ENCODE results near the gene SH2D4B.

Gene SH2D4B

GRCh38 chr10:80535671-80536360, 1.9 kb upstream of the SH2D4B start:
- peak; percentile 86 for DNase-seq (ENCODE audit: low spot score)
- ChIA-PET CTCF (interaction anchor here (0.7 kb wide), 1 partner anchor 124 kb away, joined by 3 read pairs; no protein-coding TSS in a partner anchor), POLR2A (ENCODE audit: low non-redundant PET) (no interaction called here)
- peak overlapping the region; percentile 60 for H3K27ac ChIP-seq
- peak; percentile 85 for TF ChIP-seq CTCF (conservative IDR thresholded peaks at IDR 0.05; ENCODE audit: low read depth)

DNA sequence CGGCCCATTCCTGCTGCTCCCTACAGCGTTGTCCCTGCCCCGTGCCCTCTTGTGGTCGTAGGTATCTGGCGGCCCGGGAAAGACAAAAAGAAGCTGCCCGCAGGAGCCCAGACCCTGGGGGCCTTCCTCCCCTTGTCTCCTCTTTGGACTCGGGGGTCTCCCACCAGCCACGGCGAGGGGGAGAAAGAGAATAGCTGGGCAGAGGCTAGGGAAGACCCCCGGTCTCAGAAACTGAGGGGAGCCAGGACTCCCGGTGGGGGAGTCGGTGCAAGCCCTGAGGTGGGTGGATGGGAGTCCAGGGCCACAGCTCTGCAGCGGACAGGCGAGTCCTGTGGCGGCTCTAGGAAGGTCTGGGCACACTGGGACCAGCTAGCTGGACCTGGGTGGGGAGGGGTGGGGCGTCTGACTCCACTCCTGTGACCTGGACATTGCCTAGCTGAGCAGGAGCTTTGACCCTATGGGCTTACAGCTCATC, 1.3 kb upstream of the SH2D4B start:
- CTCF ChIA-PET, result interaction anchor here (0.7 to 1.2 kb wide), 2 partner anchors 92 to 123 kb away, joined by 3 to 4 read pairs; no protein-coding TSS in a partner anchor
- peak overlapping the region; percentile 60 for H3K27ac ChIP-seq
- no peak for DNase-seq (ENCODE audit: low spot score)
- no peak for TF ChIP-seq CTCF (conservative IDR thresholded peaks at IDR 0.05; ENCODE audit: low read depth)
- POLR2A ChIA-PET (ENCODE audit: low non-redundant PET), result no interaction called here

DNA sequence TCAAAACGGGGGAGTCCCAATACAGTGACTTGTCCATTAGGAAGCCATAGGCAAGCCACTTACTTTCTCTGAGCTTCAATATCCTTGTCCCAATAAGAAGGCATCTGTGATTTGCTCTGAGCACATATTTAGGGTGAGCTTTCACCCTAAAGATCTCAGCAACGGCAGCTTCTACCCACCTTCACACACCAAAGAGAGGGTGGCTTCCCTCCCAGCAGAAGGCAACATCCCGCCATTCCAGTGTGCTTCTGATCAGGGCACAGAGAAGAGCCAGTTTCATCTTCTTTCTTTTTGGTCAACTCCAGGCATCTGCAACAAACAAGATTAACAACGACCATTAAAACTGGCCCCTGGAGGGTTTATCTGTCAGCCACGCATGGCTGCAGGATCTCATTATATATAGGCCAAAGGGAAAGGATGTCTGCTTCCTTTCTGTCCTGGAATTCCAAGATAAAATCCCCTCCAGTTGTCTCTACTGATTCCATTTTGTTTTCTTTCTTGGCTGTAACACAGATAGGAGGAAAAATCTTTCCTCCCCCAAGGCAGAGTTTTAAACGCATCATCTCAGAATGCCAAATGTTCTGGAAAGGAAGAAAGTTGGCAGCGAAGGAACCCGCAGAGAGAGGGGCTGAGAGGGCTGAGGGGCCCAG, 491 bp upstream of the SH2D4B start:
- POLR2A ChIA-PET (ENCODE audit: low non-redundant PET), result no interaction called here
- no peak for TF ChIP-seq CTCF (conservative IDR thresholded peaks at IDR 0.05; ENCODE audit: low read depth)
- DNase-seq (ENCODE audit: low spot score), result no peak
- CTCF ChIA-PET, result interaction anchor here (0.6 to 1.2 kb wide), 2 partner anchors 93 to 258 kb away, joined by 3 to 4 read pairs; no protein-coding TSS in a partner anchor
- H3K27ac ChIP-seq, result no peak overlapping the region

DNA sequence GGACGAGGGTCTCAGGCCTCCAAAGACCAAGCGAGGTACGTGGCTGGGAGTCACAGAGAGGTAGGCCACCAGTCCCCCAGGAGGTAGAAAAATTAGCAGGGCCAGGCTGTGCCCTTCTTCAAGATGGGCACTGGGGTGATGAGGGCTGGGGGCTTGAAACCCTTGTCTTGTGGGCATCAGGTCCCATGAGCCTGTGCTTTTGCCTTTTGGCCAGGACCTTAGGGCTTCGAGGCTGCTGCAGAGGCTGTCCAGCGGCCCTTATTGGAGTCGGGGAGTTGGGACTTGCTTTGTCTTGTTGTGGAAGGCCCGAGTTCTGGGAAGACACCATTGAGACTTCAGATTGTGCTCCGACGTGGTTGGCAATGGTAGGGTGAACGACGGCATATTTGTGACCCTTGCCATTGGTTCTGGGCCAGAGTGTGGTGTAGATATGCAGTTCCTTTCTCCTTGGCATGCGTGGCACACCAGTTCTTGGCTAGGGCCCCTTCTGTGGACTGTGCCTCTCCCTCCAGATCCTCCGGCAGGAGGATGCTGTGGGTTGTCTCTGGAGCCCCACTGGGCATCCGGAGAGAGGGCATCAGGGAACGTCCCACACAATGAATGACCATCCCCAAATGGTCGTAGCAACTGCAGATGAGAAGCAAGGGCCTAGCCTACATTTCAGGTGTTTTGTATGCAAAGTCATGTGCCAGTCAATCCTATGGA, 931 bp downstream of the SH2D4B start:
- H3K27ac ChIP-seq, result no peak overlapping the region
- CTCF ChIA-PET, result no interaction called here
- TF ChIP-seq CTCF (conservative IDR thresholded peaks at IDR 0.05; ENCODE audit: low read depth), result no peak
- POLR2A ChIA-PET (ENCODE audit: low non-redundant PET), result no interaction called here
- no peak for DNase-seq (ENCODE audit: low spot score)

GRCh38 chr10:80539421-80540031, 1.8 kb downstream of the SH2D4B start:
- no peak for TF ChIP-seq CTCF (conservative IDR thresholded peaks at IDR 0.05; ENCODE audit: low read depth)
- peak overlapping the region; percentile 35 for H3K27ac ChIP-seq
- DNase-seq (ENCODE audit: low spot score), result no peak
- CTCF ChIA-PET, result interaction anchor here (0.5 kb wide), 1 partner anchor 57 kb away, joined by 3 read pairs; no protein-coding TSS in a partner anchor
- POLR2A ChIA-PET (ENCODE audit: low non-redundant PET), result no interaction called here

GRCh38 chr10:80540136-80540535, 2.4 kb downstream of the SH2D4B start:
- CTCF ChIA-PET, result interaction anchor here (0.6 kb wide), 1 partner anchor 474 kb away, joined by 3 read pairs; no protein-coding TSS in a partner anchor
- DNase-seq (ENCODE audit: low spot score), result no peak
- no peak for TF ChIP-seq CTCF (conservative IDR thresholded peaks at IDR 0.05; ENCODE audit: low read depth)
- peak overlapping the region; percentile 35 for H3K27ac ChIP-seq
- POLR2A ChIA-PET (ENCODE audit: low non-redundant PET), result no interaction called here
